ENCODE measurements around the gene THADA.
A peak's percentile ranks its signal among the peaks of the same experiment; 100 is the strongest.

THADA gene

GRCh38 chr2:43412114-43412753 is 183.6 kb downstream of the THADA start:
- peaks cover 31 to 98% (median 63%) of the 10 kb centered on the region in 10 experiments for H3K4me1 ChIP-seq
- peaks cover 0 to 29% (median 6%) of the 10 kb centered on the region in 11 experiments; a peak in 8 of 22 replicates for H3K36me3 ChIP-seq
- peak overlapping the region in 5 of 11 experiments; percentile 16 to 97 (median 93); a peak in 8 of 22 replicates for H3K27ac ChIP-seq
- no peak overlapping the region for H3K9ac ChIP-seq
- no peak for TF ChIP-seq Cebpa-rat (IDR thresholded peaks at IDR 0.05)
- H4K20me1 ChIP-seq: no peaks in the 10 kb centered on the region
- H3K9me3 ChIP-seq (replicated peaks in 1 of 11): peaks cover 0 to 17% (median 0%) of the 10 kb centered on the region in 11 experiments; a peak in 7 of 22 replicates
- H3K27me3 ChIP-seq: no peaks in the 10 kb centered on the region
- H3K4me2 ChIP-seq: peak overlapping the region in 6 of 11 experiments; percentile 16 to 53 (median 40); a peak in 9 of 22 replicates
- H3K4me3 ChIP-seq: no peak overlapping the region

- H3K4me1 ChIP-seq: peaks cover 21 to 98% (median 65%) of the 10 kb centered on the region in 10 experiments
- no peak for TF ChIP-seq Cebpa-rat (IDR thresholded peaks at IDR 0.05)
- peaks cover 0 to 17% (median 0%) of the 10 kb centered on the region in 11 experiments; a peak in 7 of 22 replicates for H3K9me3 ChIP-seq (replicated peaks in 1 of 11)
- peak overlapping the region in 9 of 11 experiments; percentile 78 to 98 (median 93); a peak in 17 of 22 replicates for H3K27ac ChIP-seq
- peak overlapping the region in 3 of 11 experiments; percentile 73 to 85 (median 79); a peak in 4 of 22 replicates for H3K9ac ChIP-seq
- H4K20me1 ChIP-seq: no peaks in the 10 kb centered on the region
- no peak overlapping the region for H3K4me3 ChIP-seq
- peak overlapping the region in 5 of 11 experiments; percentile 62 to 86 (median 67); a peak in 9 of 22 replicates for H3K4me2 ChIP-seq
- H3K27me3 ChIP-seq: no peaks in the 10 kb centered on the region
- peaks cover 0 to 24% (median 6%) of the 10 kb centered on the region in 11 experiments; a peak in 8 of 22 replicates for H3K36me3 ChIP-seq
These were observed 185.7 kb downstream of the THADA start for GRCh38 chr2:43410055-43410604.

- H3K27ac ChIP-seq: peak overlapping the region in 10 of 11 experiments; percentile 70 to 98 (median 93); a peak in 20 of 22 replicates
- H3K36me3 ChIP-seq: peaks cover 0 to 16% (median 5%) of the 10 kb centered on the region in 11 experiments; a peak in 6 of 22 replicates
- H3K4me1 ChIP-seq: peaks cover 9 to 98% (median 59%) of the 10 kb centered on the region in 10 experiments
- H3K27me3 ChIP-seq: no peaks in the 10 kb centered on the region
- H3K9me3 ChIP-seq (replicated peaks in 1 of 11): peaks cover 0 to 15% (median 0%) of the 10 kb centered on the region in 11 experiments; a peak in 7 of 22 replicates
- H3K4me2 ChIP-seq: peak overlapping the region in 10 of 11 experiments; percentile 22 to 90 (median 82); a peak in 19 of 22 replicates
- H4K20me1 ChIP-seq: no peaks in the 10 kb centered on the region
- TF ChIP-seq Cebpa-rat (IDR thresholded peaks at IDR 0.05): peak in 6 of 11 experiments; percentile 35 to 96 (median 80); a peak in 10 of 22 replicates
- peak overlapping the region in 9 of 11 experiments; percentile 58 to 86 (median 82); a peak in 18 of 22 replicates for H3K9ac ChIP-seq
- peak overlapping the region in 2 of 10 experiments; percentile 25 to 41; a peak in 4 of 20 replicates for H3K4me3 ChIP-seq
These were observed 187.3 kb downstream of the THADA start for GRCh38 chr2:43408407-43409160.

- peak overlapping the region in 3 of 10 experiments; percentile 6 to 41 (median 25); a peak in 3 of 20 replicates for H3K4me3 ChIP-seq
- H3K4me2 ChIP-seq: peak overlapping the region in 10 of 11 experiments; percentile 22 to 90 (median 82); a peak in 19 of 22 replicates
- H3K27ac ChIP-seq: peak overlapping the region in 10 of 11 experiments; percentile 70 to 98 (median 93); a peak in 20 of 22 replicates
- no peaks in the 10 kb centered on the region for H3K27me3 ChIP-seq
- H3K9ac ChIP-seq: peak overlapping the region in 9 of 11 experiments; percentile 58 to 86 (median 82); a peak in 19 of 22 replicates
- no peak for TF ChIP-seq Cebpa-rat (IDR thresholded peaks at IDR 0.05)
- peaks cover 9 to 98% (median 59%) of the 10 kb centered on the region in 10 experiments for H3K4me1 ChIP-seq
- no peaks in the 10 kb centered on the region for H4K20me1 ChIP-seq
- peaks cover 0 to 11% (median 0%) of the 10 kb centered on the region in 11 experiments; a peak in 7 of 22 replicates for H3K9me3 ChIP-seq (replicated peaks in 1 of 11)
- H3K36me3 ChIP-seq: peaks cover 0 to 9% (median 4%) of the 10 kb centered on the region in 11 experiments; a peak in 4 of 22 replicates
These were observed 187.9 kb downstream of the THADA start for GRCh38 chr2:43407935-43408334.

- H3K9ac ChIP-seq: peak overlapping the region in 5 of 11 experiments; percentile 43 to 85 (median 70); a peak in 11 of 22 replicates
- H3K4me3 ChIP-seq: no peak overlapping the region
- no peaks in the 10 kb centered on the region for H4K20me1 ChIP-seq
- H3K27me3 ChIP-seq: no peaks in the 10 kb centered on the region
- H3K4me2 ChIP-seq: peak overlapping the region in 9 of 11 experiments; percentile 2 to 90 (median 85); a peak in 16 of 22 replicates
- peaks cover 0 to 8% (median 4%) of the 10 kb centered on the region in 11 experiments; a peak in 4 of 22 replicates for H3K36me3 ChIP-seq
- peak overlapping the region in 9 of 11 experiments; percentile 3 to 98 (median 93); a peak in 16 of 22 replicates for H3K27ac ChIP-seq
- TF ChIP-seq Cebpa-rat (IDR thresholded peaks at IDR 0.05): no peak
- H3K9me3 ChIP-seq (replicated peaks in 1 of 11): peaks cover 0 to 11% (median 0%) of the 10 kb centered on the region in 11 experiments; a peak in 7 of 22 replicates
- peaks cover 9 to 97% (median 63%) of the 10 kb centered on the region in 10 experiments for H3K4me1 ChIP-seq
These were observed 189.1 kb downstream of the THADA start for GRCh38 chr2:43406651-43407279.

- H3K27ac ChIP-seq: peak overlapping the region in 8 of 11 experiments; percentile 19 to 98 (median 95); a peak in 12 of 22 replicates
- no peaks in the 10 kb centered on the region for H3K27me3 ChIP-seq
- H3K4me3 ChIP-seq: no peak overlapping the region
- H3K4me2 ChIP-seq: peak overlapping the region; percentile 31 to 90 (median 79); a peak in 21 of 22 replicates
- peaks cover 0 to 11% (median 0%) of the 10 kb centered on the region in 11 experiments; a peak in 7 of 22 replicates for H3K9me3 ChIP-seq (replicated peaks in 1 of 11)
- peaks cover 0 to 8% (median 4%) of the 10 kb centered on the region in 11 experiments; a peak in 4 of 22 replicates for H3K36me3 ChIP-seq
- peaks cover 9 to 95% (median 58%) of the 10 kb centered on the region in 10 experiments for H3K4me1 ChIP-seq
- H3K9ac ChIP-seq: peak overlapping the region in 5 of 11 experiments; percentile 1 to 70 (median 13); a peak in 5 of 22 replicates
- H4K20me1 ChIP-seq: no peaks in the 10 kb centered on the region
- no peak for TF ChIP-seq Cebpa-rat (IDR thresholded peaks at IDR 0.05)
These were observed 190.0 kb downstream of the THADA start for GRCh38 chr2:43405829-43406228.

GRCh38 chr2:43402452-43402937 is 193.3 kb downstream of the THADA start:
- TF ChIP-seq Cebpa-rat (IDR thresholded peaks at IDR 0.05): no peak
- no peaks in the 10 kb centered on the region for H3K27me3 ChIP-seq
- no peaks in the 10 kb centered on the region for H3K9me3 ChIP-seq (replicated peaks in 1 of 11)
- H3K9ac ChIP-seq: peak overlapping the region in 1 of 11 experiments; percentile 6; a peak in 1 of 22 replicates
- H3K4me3 ChIP-seq: no peak overlapping the region
- no peaks in the 10 kb centered on the region for H4K20me1 ChIP-seq
- peak overlapping the region in 4 of 11 experiments; percentile 42 to 90 (median 80); a peak in 8 of 22 replicates for H3K4me2 ChIP-seq
- H3K27ac ChIP-seq: peak overlapping the region in 5 of 11 experiments; percentile 0 to 97 (median 38); a peak in 8 of 22 replicates
- peaks cover 9 to 78% (median 36%) of the 10 kb centered on the region in 10 experiments for H3K4me1 ChIP-seq
- peaks cover 3 to 12% (median 8%) of the 10 kb centered on the region in 11 experiments; a peak in 16 of 22 replicates for H3K36me3 ChIP-seq
